CMK (cell line): Measurements from ENCODE around the gene ZFPM1.
"Not testable (repeated sequence)": the region's sequence is repeated elsewhere in the genome, so short reads cannot be mapped to it uniquely, and the experiment has no call there.

ENCODE experiments used
- DNase-seq: peaks from one replicate; pipeline ENCODE4 v3.0.0-alpha.2; 2010; ENCODE audit warnings: low read depth

The ZFPM1 gene

GRCh38 chr16:88512728-88513696 is 59.9 kb downstream of the ZFPM1 start:
- DNase-seq, result no peak

- no peak for DNase-seq
Observed at GRCh38 chr16:88514070-88514469, 61.0 kb downstream of the ZFPM1 start.

- no peak for DNase-seq
Observed at GRCh38 chr16:88514526-88515232, 61.6 kb downstream of the ZFPM1 start.

GRCh38 chr16:88515371-88515770 is 62.3 kb downstream of the ZFPM1 start:
- no peak for DNase-seq

GRCh38 chr16:88515925-88516594 is 63.0 kb downstream of the ZFPM1 start:
- DNase-seq, result no peak

- DNase-seq, result no peak
Observed at GRCh38 chr16:88516601-88517061, 63.6 kb downstream of the ZFPM1 start.

- not testable (repeated sequence) for DNase-seq
Observed at GRCh38 chr16:88517208-88517774, 64.2 kb downstream of the ZFPM1 start.

- not testable (repeated sequence) for DNase-seq
Observed at GRCh38 chr16:88518411-88519111, 65.5 kb downstream of the ZFPM1 start.

GRCh38 chr16:88519240-88519639 is 66.2 kb downstream of the ZFPM1 start:
- DNase-seq, result no peak

GRCh38 chr16:88519938-88520653 is 67.0 kb downstream of the ZFPM1 start:
- DNase-seq, result no peak

- no peak for DNase-seq
Observed at GRCh38 chr16:88521674-88522073, 68.6 kb downstream of the ZFPM1 start.

GRCh38 chr16:88522276-88522949 is 69.3 kb downstream of the ZFPM1 start:
- DNase-seq, result no peak

- no peak for DNase-seq
Observed at GRCh38 chr16:88523309-88524161, 70.5 kb downstream of the ZFPM1 start.

- no peak for DNase-seq
Observed at GRCh38 chr16:88524274-88524972, 71.3 kb downstream of the ZFPM1 start.

GRCh38 chr16:88524973-88525662 is 72.0 kb downstream of the ZFPM1 start:
- no peak for DNase-seq

- no peak for DNase-seq
Observed at GRCh38 chr16:88525663-88525990, 72.5 kb downstream of the ZFPM1 start.

GRCh38 chr16:88526008-88526905 is 73.2 kb downstream of the ZFPM1 start:
- DNase-seq, result peak; percentile 85
